GM12874 (cell line): ENCODE measurements around the gene ARID3C.

Experiments used
- TF ChIP-seq, protein P1 (sequence below): IDR thresholded peaks from 2 replicates; pipeline ENCODE4 v1.5.1; 2011; ENCODE audit warnings: low read depth, mild to moderate bottlenecking, control low read depth, low read length, moderate library complexity; ENCODE audit not compliant: insufficient read depth

ARID3C gene, protein sequence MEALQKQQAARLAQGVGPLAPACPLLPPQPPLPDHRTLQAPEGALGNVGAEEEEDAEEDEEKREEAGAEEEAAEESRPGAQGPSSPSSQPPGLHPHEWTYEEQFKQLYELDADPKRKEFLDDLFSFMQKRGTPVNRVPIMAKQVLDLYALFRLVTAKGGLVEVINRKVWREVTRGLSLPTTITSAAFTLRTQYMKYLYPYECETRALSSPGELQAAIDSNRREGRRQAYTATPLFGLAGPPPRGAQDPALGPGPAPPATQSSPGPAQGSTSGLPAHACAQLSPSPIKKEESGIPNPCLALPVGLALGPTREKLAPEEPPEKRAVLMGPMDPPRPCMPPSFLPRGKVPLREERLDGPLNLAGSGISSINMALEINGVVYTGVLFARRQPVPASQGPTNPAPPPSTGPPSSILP

DNA sequence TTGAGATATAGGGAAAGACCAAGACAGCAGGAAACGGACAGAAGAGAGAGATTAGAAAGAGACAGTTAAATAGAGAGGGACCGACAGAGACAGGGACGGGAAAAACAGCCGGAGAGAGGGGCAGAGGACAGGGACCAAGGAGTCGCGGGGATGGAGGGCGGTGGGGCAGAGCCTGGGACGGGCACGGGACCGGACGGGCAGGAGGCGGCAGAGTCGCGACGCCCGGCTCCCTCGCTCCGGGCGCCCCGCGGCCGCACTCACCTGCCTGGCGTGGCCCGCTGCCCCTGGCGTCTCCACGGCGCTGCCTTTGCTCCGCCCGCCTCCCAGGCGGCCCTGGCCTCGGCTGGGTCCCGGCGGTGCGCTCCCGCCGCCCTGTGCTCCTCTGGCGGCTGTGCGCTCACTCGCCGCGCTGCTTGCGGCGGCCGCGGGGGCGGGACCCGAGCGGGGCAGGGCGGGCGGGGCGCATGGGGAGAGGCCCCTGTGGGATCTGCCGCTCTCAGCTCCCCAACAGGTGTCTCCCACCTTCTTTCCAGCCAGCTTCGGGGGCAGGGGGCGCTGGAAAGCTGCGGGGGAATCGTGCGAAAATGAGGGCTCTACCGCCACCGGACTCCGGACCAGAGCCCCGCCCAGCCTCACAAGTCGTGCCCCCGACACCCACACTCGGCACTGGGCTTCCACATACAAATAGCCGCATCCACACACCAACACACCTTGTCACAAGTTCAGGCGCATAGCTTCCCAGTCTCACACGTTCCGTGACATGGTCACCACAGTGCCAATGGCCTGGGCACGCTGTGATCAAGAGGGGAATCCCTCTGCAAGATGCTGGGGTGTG is at the start of gene ARID3C:
TSS of gene ARID3C (minus strand) at position 411 of the 835 bp plus-strand sequence. CDS start 1,052 bp downstream, outside the sequence.
- TF ChIP-seq, protein P1, sequence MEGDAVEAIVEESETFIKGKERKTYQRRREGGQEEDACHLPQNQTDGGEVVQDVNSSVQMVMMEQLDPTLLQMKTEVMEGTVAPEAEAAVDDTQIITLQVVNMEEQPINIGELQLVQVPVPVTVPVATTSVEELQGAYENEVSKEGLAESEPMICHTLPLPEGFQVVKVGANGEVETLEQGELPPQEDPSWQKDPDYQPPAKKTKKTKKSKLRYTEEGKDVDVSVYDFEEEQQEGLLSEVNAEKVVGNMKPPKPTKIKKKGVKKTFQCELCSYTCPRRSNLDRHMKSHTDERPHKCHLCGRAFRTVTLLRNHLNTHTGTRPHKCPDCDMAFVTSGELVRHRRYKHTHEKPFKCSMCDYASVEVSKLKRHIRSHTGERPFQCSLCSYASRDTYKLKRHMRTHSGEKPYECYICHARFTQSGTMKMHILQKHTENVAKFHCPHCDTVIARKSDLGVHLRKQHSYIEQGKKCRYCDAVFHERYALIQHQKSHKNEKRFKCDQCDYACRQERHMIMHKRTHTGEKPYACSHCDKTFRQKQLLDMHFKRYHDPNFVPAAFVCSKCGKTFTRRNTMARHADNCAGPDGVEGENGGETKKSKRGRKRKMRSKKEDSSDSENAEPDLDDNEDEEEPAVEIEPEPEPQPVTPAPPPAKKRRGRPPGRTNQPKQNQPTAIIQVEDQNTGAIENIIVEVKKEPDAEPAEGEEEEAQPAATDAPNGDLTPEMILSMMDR: no peak

DNA sequence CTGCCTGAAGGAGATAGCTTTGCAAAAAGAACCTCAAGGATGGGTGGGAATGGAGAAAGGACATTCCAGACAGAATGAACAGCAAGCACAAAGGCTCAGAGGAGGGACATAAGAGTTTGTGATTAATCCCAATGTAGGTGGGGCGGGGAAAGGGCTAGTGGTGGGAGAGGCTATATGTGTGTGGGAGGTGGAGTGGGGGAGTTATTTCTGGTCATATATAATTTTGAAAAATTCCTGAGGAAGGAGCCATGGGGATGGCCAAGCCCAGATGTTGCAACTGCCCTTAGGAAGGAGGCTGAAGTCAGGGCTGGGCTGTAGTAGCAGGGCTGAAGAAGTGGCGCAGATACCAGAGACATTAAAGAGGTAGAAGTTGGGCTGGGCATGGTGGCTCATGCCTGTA is 47.0 kb upstream of the ARID3C start:
- TF ChIP-seq, protein P1: no peak

DNA sequence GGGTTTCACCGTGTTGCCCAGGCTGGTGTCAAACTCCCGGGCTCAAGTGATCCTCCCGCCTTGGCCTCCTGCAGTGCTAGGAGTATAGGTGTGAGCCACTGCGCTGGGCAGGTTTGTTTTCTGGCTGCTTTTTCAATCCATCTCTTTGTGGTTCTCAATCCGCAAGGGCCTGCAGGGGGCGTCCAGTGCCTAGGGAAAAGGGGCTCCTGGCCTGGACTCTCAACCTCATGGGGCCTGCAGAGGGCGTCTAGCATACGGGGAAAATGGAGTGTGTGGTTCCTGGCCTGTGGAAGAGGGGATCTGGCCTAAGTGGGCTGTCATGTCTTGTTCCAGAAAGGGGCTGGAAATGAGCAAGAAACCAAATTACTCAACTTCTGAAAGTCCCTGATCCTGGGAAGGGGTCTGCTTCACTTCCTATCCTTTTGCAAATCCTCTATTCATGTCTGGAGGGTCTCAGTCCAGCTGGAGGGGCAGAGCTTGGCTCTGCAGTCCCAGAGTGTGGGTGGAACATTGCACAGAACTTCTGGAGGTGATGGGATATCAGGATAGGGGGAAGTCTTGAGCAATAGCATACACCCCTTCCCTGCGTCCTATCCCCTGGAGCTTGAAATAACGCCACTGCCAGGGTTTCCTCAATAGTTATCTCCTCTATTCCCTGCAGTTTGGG is 46.3 kb upstream of the ARID3C start:
- TF ChIP-seq, protein P1: peak; percentile 81

DNA sequence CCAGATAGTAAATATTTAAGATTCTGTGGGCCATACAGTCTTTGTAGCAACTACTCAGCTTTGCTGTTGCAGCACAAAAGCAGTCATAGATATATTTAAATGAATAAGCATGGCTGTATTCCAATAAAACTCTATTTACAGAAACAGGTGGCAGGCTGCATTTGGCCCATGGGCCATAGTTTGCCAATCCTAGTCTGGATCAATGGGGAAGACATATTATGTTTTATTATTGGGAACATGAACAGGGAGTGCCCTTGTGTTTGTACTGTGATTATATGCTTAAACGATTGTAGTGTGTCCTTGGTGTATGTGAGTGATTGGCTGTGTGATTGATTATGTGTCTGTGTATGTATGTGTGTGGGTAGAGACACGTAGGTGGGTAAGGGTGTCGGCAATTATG is 45.6 kb upstream of the ARID3C start:
- TF ChIP-seq, protein P1: no peak

DNA sequence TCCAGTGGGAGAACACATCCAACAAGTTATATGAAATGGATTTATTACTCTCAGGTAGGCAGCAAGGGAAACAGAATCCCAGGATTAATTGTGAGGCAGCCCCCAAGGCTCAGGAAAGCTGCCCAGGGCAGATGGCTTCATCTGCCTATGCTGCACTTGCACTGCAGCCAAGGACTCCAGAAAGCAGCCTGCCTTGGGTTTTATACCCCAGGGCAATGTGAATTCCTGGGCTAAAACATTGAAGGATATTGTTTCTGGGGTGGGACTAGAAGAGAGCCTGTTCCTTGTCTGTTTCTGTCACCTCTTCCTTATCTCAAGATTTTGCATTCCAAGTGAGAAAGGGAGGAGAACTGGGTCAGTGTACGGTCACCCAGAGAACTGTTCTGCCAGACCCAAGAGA is 42.4 kb upstream of the ARID3C start:
- TF ChIP-seq, protein P1: no peak

DNA sequence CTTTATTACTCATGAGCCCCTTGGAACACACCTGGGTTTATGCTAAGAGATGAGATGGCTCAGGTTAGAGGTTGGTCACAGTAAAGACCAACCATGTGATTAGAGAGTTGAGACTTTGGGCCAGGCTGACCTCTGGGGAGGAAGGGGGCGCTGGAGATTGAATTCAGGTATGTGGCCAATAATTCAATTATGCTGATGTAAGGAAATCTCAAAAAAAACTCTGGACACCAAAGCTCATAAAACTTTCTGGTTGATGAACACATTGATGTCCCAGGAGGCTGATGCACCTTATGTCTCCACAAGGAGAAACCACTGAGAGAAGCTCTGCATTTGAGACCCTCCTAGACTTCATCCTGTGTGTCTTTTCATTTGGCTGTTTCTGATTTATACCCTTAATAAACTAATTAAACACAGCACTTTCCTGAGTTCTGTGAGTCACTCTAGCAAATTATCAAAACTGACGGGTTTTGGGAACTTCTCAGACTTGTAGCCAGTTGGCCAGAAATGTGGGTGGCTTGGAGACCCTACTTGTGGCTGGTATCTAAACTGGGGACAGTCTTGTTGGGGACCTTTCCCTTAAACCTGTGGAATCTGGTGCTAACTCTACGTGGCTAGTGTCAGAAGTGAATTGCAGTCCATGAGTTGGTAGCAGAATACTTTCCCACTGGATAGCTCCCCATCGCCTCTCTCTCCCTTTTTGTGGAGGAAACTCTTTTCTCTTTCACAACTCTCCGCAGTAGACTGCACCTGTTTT is 41.1 kb upstream of the ARID3C start:
- TF ChIP-seq, protein P1: no peak
